Glutamatergic neuron (in vitro differentiated cells): Measurements from ENCODE around the gene AMELX. TPM values are rescaled to one million over a fixed set of nuclear protein-coding genes. Genes with fewer than 3 reads are reported as not detected.

Experiments used
- DNase-seq: peaks from one replicate; pipeline ENCODE4 v3.0.0; 2022
- H3K27ac Mint-ChIP-seq: one replicate; pipeline ENCODE4 v1.8.0; 2020; ENCODE audit warnings: mild to moderate bottlenecking, mixed read lengths, inconsistent platforms; ENCODE audit not compliant: unreplicated experiment
- H3K27me3 Mint-ChIP-seq: one replicate; pipeline ENCODE4 v1.8.0; 2020; ENCODE audit warnings: mild to moderate bottlenecking, moderate library complexity, mixed read lengths, inconsistent platforms; ENCODE audit not compliant: unreplicated experiment
- H3K36me3 Mint-ChIP-seq: one replicate; pipeline ENCODE4 v1.8.0; 2020; ENCODE audit warnings: mild to moderate bottlenecking, mixed read lengths, inconsistent platforms; ENCODE audit not compliant: unreplicated experiment
- H3K4me1 Mint-ChIP-seq: one replicate; pipeline ENCODE4 v1.8.0; 2020; ENCODE audit warnings: mild to moderate bottlenecking, low read depth, mixed read lengths, inconsistent platforms; ENCODE audit not compliant: unreplicated experiment
- H3K4me3 Mint-ChIP-seq: one replicate; pipeline ENCODE4 v1.8.0; 2020; ENCODE audit warnings: mild to moderate bottlenecking, mixed read lengths, inconsistent platforms; ENCODE audit not compliant: unreplicated experiment
- H3K9me3 Mint-ChIP-seq: one replicate; pipeline ENCODE4 v1.8.0; 2020; ENCODE audit warnings: mild to moderate bottlenecking, moderate library complexity, mixed read lengths, inconsistent platforms; ENCODE audit not compliant: unreplicated experiment
- CTCF ChIP-seq: fragments of 200-600 bp; sonication (generic); IDR thresholded peaks from one replicate; pipeline ENCODE4 v1.5.0; 2021; ENCODE audit not compliant: partially characterized antibody, unreplicated experiment
- total RNA-seq: library from RNA; stranded (reverse); fragmentation: NEBNext Ultra II Directional; extraction: Animal tissue kit (Norgen Biotek cat#: 25700); gene quantifications from one replicate; pipeline ENCODE4 v1.2.1, GENCODE V29; 2021; ENCODE audit not compliant: unreplicated experiment

Gene AMELX
- total RNA-seq, 1 donor from 2014 or later, result not detected

- Mint-ChIP-seq H3K4me1 (peaks cover 4% of the 10 kb centered on the region), H3K27ac (no peak overlapping the region), H3K9me3 (no peaks in the 10 kb centered on the region), H3K4me3 (no peak overlapping the region), H3K27me3 (no peaks in the 10 kb centered on the region), H3K36me3 (no peaks in the 10 kb centered on the region)
- no peak for DNase-seq
- no peak for TF ChIP-seq CTCF
Measured at GRCh38 chrX:11296051-11296450, 2.8 kb downstream of the AMELX start.

DNA sequence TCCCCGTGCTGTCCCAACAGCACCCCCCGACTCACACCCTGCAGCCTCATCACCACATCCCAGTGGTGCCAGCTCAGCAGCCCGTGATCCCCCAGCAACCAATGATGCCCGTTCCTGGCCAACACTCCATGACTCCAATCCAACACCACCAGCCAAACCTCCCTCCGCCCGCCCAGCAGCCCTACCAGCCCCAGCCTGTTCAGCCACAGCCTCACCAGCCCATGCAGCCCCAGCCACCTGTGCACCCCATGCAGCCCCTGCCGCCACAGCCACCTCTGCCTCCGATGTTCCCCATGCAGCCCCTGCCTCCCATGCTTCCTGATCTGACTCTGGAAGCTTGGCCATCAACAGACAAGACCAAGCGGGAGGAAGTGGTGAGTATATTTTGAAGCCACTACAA is 5.4 kb downstream of the AMELX start:
- no peaks in the 10 kb centered on the region for H3K4me1 Mint-ChIP-seq
- no peak overlapping the region for H3K27ac Mint-ChIP-seq
- no peaks in the 10 kb centered on the region for H3K36me3 Mint-ChIP-seq
- no peaks in the 10 kb centered on the region for H3K9me3 Mint-ChIP-seq
- H3K27me3 Mint-ChIP-seq, result no peaks in the 10 kb centered on the region
- H3K4me3 Mint-ChIP-seq, result no peak overlapping the region
- no peak for TF ChIP-seq CTCF
- DNase-seq, result no peak

DNA sequence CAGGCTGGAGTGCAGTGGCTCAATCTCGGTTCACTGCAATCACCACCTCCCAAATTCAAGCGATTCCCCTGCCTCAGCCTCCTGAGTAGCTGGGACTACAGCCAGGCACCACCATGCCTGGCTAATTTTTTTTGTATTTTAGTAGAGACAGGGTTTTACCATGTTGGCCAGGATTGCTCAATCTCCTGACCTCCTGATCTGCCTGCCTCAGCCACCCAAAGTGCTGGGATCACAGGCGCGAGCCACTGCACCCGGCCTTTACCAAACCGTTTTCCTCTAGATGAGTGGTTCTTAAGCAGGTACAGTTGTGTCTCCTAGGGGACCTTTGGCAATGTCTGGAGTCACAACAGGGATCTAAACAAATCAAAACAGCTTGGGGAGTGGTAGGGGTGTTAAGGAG is 11.6 kb downstream of the AMELX start:
- no peak for TF ChIP-seq CTCF
- Mint-ChIP-seq H3K4me3 (no peak overlapping the region), H3K36me3 (no peaks in the 10 kb centered on the region), H3K27me3 (no peaks in the 10 kb centered on the region), H3K4me1 (peaks cover 4% of the 10 kb centered on the region), H3K27ac (no peak overlapping the region), H3K9me3 (no peaks in the 10 kb centered on the region)
- DNase-seq, result no peak

- DNase-seq, result no peak
- H3K36me3 Mint-ChIP-seq, result no peaks in the 10 kb centered on the region
- H3K9me3 Mint-ChIP-seq, result no peaks in the 10 kb centered on the region
- no peaks in the 10 kb centered on the region for H3K27me3 Mint-ChIP-seq
- peaks cover 4% of the 10 kb centered on the region for H3K4me1 Mint-ChIP-seq
- TF ChIP-seq CTCF, result no peak
- H3K4me3 Mint-ChIP-seq, result no peak overlapping the region
- H3K27ac Mint-ChIP-seq, result no peak overlapping the region
Measured at GRCh38 chrX:11305641-11306040, 12.4 kb downstream of the AMELX start.

GRCh38 chrX:11309220-11309619 is 16.0 kb downstream of the AMELX start:
- no peak for TF ChIP-seq CTCF
- Mint-ChIP-seq H3K36me3 (no peaks in the 10 kb centered on the region), H3K4me1 (peaks cover 4% of the 10 kb centered on the region), H3K9me3 (no peaks in the 10 kb centered on the region), H3K27me3 (no peaks in the 10 kb centered on the region), H3K27ac (no peak overlapping the region), H3K4me3 (no peak overlapping the region)
- DNase-seq, result no peak
